HEK293 (cell line): ENCODE measurements around the gene SUN5.
A peak's percentile ranks its signal among the peaks of the same experiment; 100 is the strongest.
"Not testable (repeated sequence)": the region's sequence is repeated elsewhere in the genome, so short reads cannot be mapped to it uniquely, and the experiment has no call there.

Source experiments
- CTCF ChIA-PET: fragments of 350-600 bp; formaldehyde crosslinking; extraction: SDS; loops from one replicate; lab custom pipeline; 2021; ENCODE audit warnings: antibody characterized with exemption; lab: Yijun Ruan, JAX
- POLR2A ChIA-PET: fragments of 300-600 bp; formaldehyde crosslinking; extraction: SDS; loops from one replicate; lab custom pipeline; 2020; ENCODE audit warnings: antibody characterized with exemption, inconsistent platforms; lab: Yijun Ruan, JAX
- H3K27ac ChIP-seq: fragments of 200-500 bp; sonication (Bioruptor generic); 2 replicates; pipeline ENCODE4 v1.5.1; 2014; ENCODE audit warnings: low read depth, low read length, control low read depth, inconsistent platforms; ENCODE audit errors: extremely low read depth
- H3K36me3 ChIP-seq, 2 experiments: fragments of 200-500 bp in 1 of 2; sonication (Bioruptor generic) in 1 of 2; 1 replicate in 1 of 2; 2 replicates in 1 of 2; pipeline ENCODE4 v1.5.1; 2014 to 2017; ENCODE audit warnings: inconsistent platforms in 2 of 2, low read length in 2 of 2; ENCODE audit not compliant: control insufficient read depth in 2 of 2, insufficient read depth in 1 of 2
- H3K4me1 ChIP-seq: fragments of 200-500 bp; sonication (Bioruptor generic); 2 replicates; pipeline ENCODE4 v1.5.1; 2014; ENCODE audit warnings: mild to moderate bottlenecking, low read length, inconsistent platforms; ENCODE audit not compliant: control insufficient read depth, insufficient read depth
- H3K4me3 ChIP-seq: 2 replicates; pipeline ENCODE4 v1.5.1; 2011; ENCODE audit warnings: low read depth, mild to moderate bottlenecking, control low read depth, low read length, moderate library complexity
- H3K9me3 ChIP-seq: fragments of 200-500 bp; sonication (Bioruptor generic); 2 replicates; pipeline ENCODE4 v1.5.1; 2014; ENCODE audit warnings: low read depth, low read length, inconsistent platforms; ENCODE audit not compliant: control insufficient read depth, insufficient read depth
- GLIS1 ChIP-seq: fragments of 450-650 bp; formaldehyde crosslinking; IDR thresholded peaks from 2 replicates; pipeline ENCODE4 v1.5.1; 2016; ENCODE audit warnings: missing biosample characterization, missing genetic modification characterization
- RBAK ChIP-seq: fragments of 450-650 bp; formaldehyde crosslinking; IDR thresholded peaks from 2 replicates; pipeline ENCODE4 v1.5.1; 2016; ENCODE audit warnings: missing biosample characterization, missing genetic modification characterization
- ZBTB8A ChIP-seq: fragments of 450-650 bp; formaldehyde crosslinking; IDR thresholded peaks from 2 replicates; pipeline ENCODE4 v1.5.1; 2016; ENCODE audit warnings: missing biosample characterization, missing genetic modification characterization
- ZNF2 ChIP-seq: fragments of 450-650 bp; formaldehyde crosslinking; IDR thresholded peaks from 2 replicates; pipeline ENCODE4 v1.5.1; 2016; ENCODE audit warnings: missing biosample characterization, missing genetic modification characterization
- ZNF350 ChIP-seq: fragments of 450-650 bp; formaldehyde crosslinking; IDR thresholded peaks from 2 replicates; pipeline ENCODE4 v1.5.0; 2017; ENCODE audit warnings: missing biosample characterization, mild to moderate bottlenecking, missing genetic modification characterization
- ZNF416 ChIP-seq: fragments of 450-650 bp; formaldehyde crosslinking; IDR thresholded peaks from 2 replicates; pipeline ENCODE4 v1.5.1; 2016; ENCODE audit warnings: missing biosample characterization, missing genetic modification characterization
- ZNF560 ChIP-seq: fragments of 450-650 bp; formaldehyde crosslinking; IDR thresholded peaks from 2 replicates; pipeline ENCODE4 v1.5.1; 2017; ENCODE audit warnings: missing biosample characterization, missing genetic modification characterization, borderline replicate concordance
- ZNF610 ChIP-seq: fragments of 450-650 bp; formaldehyde crosslinking; IDR thresholded peaks from 2 replicates; pipeline ENCODE4 v1.5.1; 2016; ENCODE audit warnings: missing biosample characterization, missing genetic modification characterization, borderline replicate concordance
- ZNF624 ChIP-seq: fragments of 450-650 bp; formaldehyde crosslinking; IDR thresholded peaks from 2 replicates; pipeline ENCODE4 v1.5.1; 2017; ENCODE audit warnings: missing biosample characterization, missing genetic modification characterization
- ZNF785 ChIP-seq: fragments of 450-650 bp; formaldehyde crosslinking; IDR thresholded peaks from 2 replicates; pipeline ENCODE4 v1.5.1; 2016; ENCODE audit warnings: missing biosample characterization, missing genetic modification characterization
- TF ChIP-seq, protein P1 (sequence below): fragments of 450-650 bp; formaldehyde crosslinking; IDR thresholded peaks from 2 replicates; pipeline ENCODE4 v1.5.1; 2016; ENCODE audit warnings: missing biosample characterization, missing genetic modification characterization
- TF ChIP-seq, protein P2 (sequence below): fragments of 450-650 bp; formaldehyde crosslinking; IDR thresholded peaks from 2 replicates; pipeline ENCODE4 v1.5.1; 2017; ENCODE audit warnings: missing biosample characterization, missing genetic modification characterization
- TF ChIP-seq, protein P3 (sequence below): fragments of 450-650 bp; formaldehyde crosslinking; IDR thresholded peaks from 2 replicates; pipeline ENCODE4 v1.5.1; 2017; ENCODE audit warnings: missing biosample characterization, mild to moderate bottlenecking, missing genetic modification characterization, moderate library complexity

SUN5 gene

DNA sequence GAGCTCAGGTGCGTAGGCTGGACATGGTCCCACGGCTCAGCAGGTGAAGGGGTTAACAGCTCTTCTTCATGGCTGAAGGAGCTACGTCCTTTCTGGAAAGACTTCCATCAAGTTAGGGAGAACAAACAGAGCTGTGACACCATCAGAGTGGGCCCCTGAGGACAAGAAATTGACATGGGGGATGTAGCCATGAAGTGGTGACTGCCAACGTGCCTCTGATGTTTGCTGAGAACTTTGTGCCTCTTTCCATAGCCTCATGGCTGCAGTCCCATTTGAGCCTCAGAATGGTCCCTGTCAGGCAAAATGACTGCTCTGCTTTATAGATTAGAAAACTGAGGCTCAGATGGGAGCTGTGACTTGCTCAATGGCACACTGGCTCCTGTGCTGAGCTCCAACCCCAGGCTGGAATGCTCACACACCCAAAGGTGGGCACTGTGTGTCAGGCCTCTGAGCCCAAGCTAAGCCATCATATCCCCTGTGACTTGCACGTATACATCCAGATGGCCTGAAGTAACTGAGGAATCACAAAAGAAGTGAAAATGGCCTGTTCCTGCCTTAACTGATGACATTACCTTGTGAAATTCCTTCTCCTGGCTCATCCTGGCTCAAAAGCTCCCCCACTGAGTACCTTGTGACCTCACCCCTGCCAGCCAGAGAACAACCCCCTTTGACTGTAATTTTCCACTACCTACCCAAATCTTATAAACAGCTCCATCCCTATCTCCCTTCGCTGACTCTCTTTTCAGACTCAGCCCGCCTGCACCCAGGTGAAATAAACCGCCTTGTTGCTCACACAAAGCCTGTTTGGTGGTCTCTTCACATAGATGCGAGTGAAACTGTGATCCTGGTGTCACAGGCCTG is 29.8 kb downstream of the SUN5 start:
- CTCF ChIA-PET, result interaction anchor here (1.4 kb wide), 1 partner anchor 72 kb away, joined by 4 read pairs; no protein-coding TSS in a partner anchor
- POLR2A ChIA-PET, result not testable (repeated sequence)

GRCh38 chr20:32973077-32973717 is 31.0 kb downstream of the SUN5 start:
- Histone ChIP-seq H3K27ac (no peak overlapping the region), H3K4me1 (no peaks in the 10 kb centered on the region), H3K4me3 (no peak overlapping the region), H3K9me3 (no peaks in the 10 kb centered on the region), H3K36me3 (no peaks in the 10 kb centered on the region)
- POLR2A ChIA-PET, result no interaction called here
- CTCF ChIA-PET, result interaction anchor here (1.1 kb wide), 1 partner anchor 28 kb away, joined by 4 read pairs; no protein-coding TSS in a partner anchor
- TF ChIP-seq RBAK (tag by site-specific recombination) (no peak), ZNF785 (tag by site-specific recombination) (no peak), ZNF2 (no peak), ZNF560 (tag by site-specific recombination) (no peak), ZNF610 (tag by site-specific recombination) (no peak), ZNF416 (tag by site-specific recombination) (no peak), ZBTB8A (tag by site-specific recombination) (no peak), ZNF350 (tag by site-specific recombination) (no peak)
- TF ChIP-seq, protein P1, sequence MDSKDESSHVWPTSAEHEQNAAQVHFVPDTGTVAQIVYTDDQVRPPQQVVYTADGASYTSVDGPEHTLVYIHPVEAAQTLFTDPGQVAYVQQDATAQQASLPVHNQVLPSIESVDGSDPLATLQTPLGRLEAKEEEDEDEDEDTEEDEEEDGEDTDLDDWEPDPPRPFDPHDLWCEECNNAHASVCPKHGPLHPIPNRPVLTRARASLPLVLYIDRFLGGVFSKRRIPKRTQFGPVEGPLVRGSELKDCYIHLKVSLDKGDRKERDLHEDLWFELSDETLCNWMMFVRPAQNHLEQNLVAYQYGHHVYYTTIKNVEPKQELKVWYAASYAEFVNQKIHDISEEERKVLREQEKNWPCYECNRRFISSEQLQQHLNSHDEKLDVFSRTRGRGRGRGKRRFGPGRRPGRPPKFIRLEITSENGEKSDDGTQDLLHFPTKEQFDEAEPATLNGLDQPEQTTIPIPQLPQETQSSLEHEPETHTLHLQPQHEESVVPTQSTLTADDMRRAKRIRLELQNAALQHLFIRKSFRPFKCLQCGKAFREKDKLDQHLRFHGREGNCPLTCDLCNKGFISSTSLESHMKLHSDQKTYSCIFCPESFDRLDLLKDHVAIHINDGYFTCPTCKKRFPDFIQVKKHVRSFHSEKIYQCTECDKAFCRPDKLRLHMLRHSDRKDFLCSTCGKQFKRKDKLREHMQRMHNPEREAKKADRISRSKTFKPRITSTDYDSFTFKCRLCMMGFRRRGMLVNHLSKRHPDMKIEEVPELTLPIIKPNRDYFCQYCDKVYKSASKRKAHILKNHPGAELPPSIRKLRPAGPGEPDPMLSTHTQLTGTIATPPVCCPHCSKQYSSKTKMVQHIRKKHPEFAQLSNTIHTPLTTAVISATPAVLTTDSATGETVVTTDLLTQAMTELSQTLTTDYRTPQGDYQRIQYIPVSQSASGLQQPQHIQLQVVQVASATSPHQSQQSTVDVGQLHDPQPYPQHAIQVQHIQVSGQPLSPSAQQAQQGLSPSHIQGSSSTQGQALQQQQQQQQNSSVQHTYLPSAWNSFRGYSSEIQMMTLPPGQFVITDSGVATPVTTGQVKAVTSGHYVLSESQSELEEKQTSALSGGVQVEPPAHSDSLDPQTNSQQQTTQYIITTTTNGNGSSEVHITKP (tag by site-specific recombination), result no peak
- TF ChIP-seq, protein P2, sequence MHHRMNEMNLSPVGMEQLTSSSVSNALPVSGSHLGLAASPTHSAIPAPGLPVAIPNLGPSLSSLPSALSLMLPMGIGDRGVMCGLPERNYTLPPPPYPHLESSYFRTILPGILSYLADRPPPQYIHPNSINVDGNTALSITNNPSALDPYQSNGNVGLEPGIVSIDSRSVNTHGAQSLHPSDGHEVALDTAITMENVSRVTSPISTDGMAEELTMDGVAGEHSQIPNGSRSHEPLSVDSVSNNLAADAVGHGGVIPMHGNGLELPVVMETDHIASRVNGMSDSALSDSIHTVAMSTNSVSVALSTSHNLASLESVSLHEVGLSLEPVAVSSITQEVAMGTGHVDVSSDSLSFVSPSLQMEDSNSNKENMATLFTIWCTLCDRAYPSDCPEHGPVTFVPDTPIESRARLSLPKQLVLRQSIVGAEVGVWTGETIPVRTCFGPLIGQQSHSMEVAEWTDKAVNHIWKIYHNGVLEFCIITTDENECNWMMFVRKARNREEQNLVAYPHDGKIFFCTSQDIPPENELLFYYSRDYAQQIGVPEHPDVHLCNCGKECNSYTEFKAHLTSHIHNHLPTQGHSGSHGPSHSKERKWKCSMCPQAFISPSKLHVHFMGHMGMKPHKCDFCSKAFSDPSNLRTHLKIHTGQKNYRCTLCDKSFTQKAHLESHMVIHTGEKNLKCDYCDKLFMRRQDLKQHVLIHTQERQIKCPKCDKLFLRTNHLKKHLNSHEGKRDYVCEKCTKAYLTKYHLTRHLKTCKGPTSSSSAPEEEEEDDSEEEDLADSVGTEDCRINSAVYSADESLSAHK, result no peak

More for the DNA sequence above, 29.8 kb downstream of the SUN5 start:
- H3K27ac ChIP-seq, H3K36me3 ChIP-seq, H3K4me3 ChIP-seq, H3K9me3 ChIP-seq, H3K4me1 ChIP-seq: not testable (repeated sequence)
- TF ChIP-seq GLIS1 (tag by site-specific recombination), result peak; percentile 64

DNA sequence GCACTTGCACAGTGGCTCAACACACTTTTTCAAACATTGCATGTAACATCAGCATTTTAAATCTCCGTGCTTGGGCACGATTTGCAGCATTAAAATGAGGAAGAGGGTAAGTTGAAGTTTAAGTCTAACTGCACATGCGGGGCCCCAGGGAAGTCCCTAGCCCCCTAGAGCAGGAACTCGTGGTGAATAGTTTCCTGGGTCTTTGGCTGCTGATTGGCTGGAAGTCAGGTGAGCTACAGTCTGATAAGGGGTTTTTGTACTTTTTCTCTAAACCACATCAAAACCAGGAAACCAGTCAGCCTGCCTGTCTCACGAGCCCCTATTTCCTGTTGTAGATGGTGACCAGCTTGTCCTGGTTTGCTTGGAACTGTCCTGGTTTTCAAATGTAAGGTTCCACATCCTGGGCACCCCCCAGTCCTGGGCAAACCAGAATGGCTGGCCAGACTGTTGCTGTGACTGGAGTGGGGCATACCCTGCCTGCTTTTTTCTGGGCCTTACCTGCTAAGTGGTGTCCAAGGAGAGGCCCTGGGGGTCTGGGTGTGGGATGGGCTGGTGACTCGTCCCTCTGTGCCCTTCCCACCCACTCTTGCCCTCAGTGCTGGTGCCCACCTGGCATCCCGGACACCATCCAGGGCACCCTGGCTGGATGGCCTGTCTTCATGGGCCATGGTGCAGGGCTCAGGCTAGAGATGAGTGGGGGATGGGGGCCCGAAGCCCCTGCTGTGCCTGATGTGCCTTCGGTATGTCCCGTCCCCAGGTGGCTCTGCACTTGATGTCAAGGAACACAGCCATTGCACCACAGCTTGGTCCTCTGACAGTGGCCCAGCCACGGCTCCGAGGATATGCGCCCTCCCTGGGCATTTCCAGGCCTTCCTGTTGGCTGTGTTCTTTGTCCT is 31.8 kb downstream of the SUN5 start:
- CTCF ChIA-PET, result interaction anchor here (1.1 kb wide), 1 partner anchor 27 kb away, joined by 4 read pairs; no protein-coding TSS in a partner anchor
- TF ChIP-seq, protein P3, sequence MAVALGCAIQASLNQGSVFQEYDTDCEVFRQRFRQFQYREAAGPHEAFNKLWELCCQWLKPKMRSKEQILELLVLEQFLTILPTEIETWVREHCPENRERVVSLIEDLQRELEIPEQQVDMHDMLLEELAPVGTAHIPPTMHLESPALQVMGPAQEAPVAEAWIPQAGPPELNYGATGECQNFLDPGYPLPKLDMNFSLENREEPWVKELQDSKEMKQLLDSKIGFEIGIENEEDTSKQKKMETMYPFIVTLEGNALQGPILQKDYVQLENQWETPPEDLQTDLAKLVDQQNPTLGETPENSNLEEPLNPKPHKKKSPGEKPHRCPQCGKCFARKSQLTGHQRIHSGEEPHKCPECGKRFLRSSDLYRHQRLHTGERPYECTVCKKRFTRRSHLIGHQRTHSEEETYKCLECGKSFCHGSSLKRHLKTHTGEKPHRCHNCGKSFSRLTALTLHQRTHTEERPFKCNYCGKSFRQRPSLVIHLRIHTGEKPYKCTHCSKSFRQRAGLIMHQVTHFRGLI, result no peak
- TF ChIP-seq ZNF624 (tag by site-specific recombination), result no peak
- TF ChIP-seq, all 188 proteins: peak for 0
- H3K4me3 ChIP-seq, result no peak overlapping the region
- no peak overlapping the region for H3K27ac ChIP-seq
- no peaks in the 10 kb centered on the region for H3K9me3 ChIP-seq
- POLR2A ChIA-PET, result no interaction called here
- H3K36me3 ChIP-seq, result no peaks in the 10 kb centered on the region
- H3K4me1 ChIP-seq, result no peaks in the 10 kb centered on the region
